CD8-positive, alpha-beta memory T cell (primary cell): ENCODE results near the gene AMIGO2. TPM values are rescaled to one million over a fixed set of nuclear protein-coding genes. Genes with fewer than 3 reads are reported as not detected.

Source experiments
- CTCF ChIA-PET: fragments of 350-600 bp; sonication (Branson Sonifier 250); formaldehyde crosslinking; loops from one replicate; lab custom pipeline; 2021; ENCODE audit warnings: antibody characterized with exemption; lab: Charles Lee
- POLR2A ChIA-PET: fragments of 350-600 bp; sonication (Branson Sonifier 250); formaldehyde crosslinking; loops from one replicate; lab custom pipeline; 2021; ENCODE audit warnings: antibody characterized with exemption; lab: Charles Lee
- DNase-seq, 5 donors: peaks; one replicate each; pipeline versions ENCODE4 v3.0.0 to v3.0.0-alpha.2; 2020 to 2022; ENCODE audit warnings: mixed read lengths in 1 of 5
- H3K27ac ChIP-seq: one replicate; pipeline ENCODE4 v1.7.0; 2013; ENCODE audit warnings: low read depth, mild to moderate bottlenecking, low read length, moderate library complexity
- H3K27me3 ChIP-seq: 2 replicates; pipeline ENCODE4 v1.7.0; 2013; ENCODE audit warnings: low read length, mild to moderate bottlenecking; ENCODE audit not compliant: insufficient read depth, poor library complexity, severe bottlenecking
- H3K36me3 ChIP-seq: 2 replicates; pipeline ENCODE4 v1.7.0; 2013; ENCODE audit warnings: mild to moderate bottlenecking, low read length, moderate library complexity; ENCODE audit not compliant: insufficient read depth
- H3K4me1 ChIP-seq: 2 replicates; pipeline ENCODE4 v1.7.0; 2013; ENCODE audit warnings: mild to moderate bottlenecking, low read length, moderate library complexity; ENCODE audit not compliant: insufficient read depth
- H3K4me3 ChIP-seq: 2 replicates; pipeline ENCODE4 v1.7.0; 2013; ENCODE audit warnings: mild to moderate bottlenecking, low read length
- H3K9me3 ChIP-seq: 2 replicates; pipeline ENCODE4 v1.7.0; 2013; ENCODE audit warnings: mild to moderate bottlenecking, low read length
- H3K27ac Mint-ChIP-seq, 8 donors: one replicate each; pipeline ENCODE4 v1.8.0; 2020 to 2021; ENCODE audit warnings: mixed read lengths in 8 of 8, mild to moderate bottlenecking in 6 of 8, inconsistent platforms in 3 of 8, moderate library complexity in 3 of 8
- H3K27me3 Mint-ChIP-seq, 2 donors: one replicate each; pipeline ENCODE4 v1.8.0; 2020 to 2021; ENCODE audit warnings: mixed read lengths in 2 of 2, mild to moderate bottlenecking in 1 of 2, moderate library complexity in 1 of 2
- H3K36me3 Mint-ChIP-seq, 3 donors: one replicate each; pipeline ENCODE4 v1.8.0; 2020 to 2021; ENCODE audit warnings: mixed read lengths in 3 of 3, inconsistent platforms in 1 of 3, mild to moderate bottlenecking in 1 of 3
- H3K4me1 Mint-ChIP-seq, 3 donors: one replicate each; pipeline ENCODE4 v1.8.0; 2020 to 2021; ENCODE audit warnings: mixed read lengths in 3 of 3, inconsistent platforms in 1 of 3, mild to moderate bottlenecking in 1 of 3
- H3K4me3 Mint-ChIP-seq, 7 donors: one replicate each; pipeline ENCODE4 v1.8.0; 2020 to 2021; ENCODE audit warnings: mixed read lengths in 7 of 7, mild to moderate bottlenecking in 6 of 7, moderate library complexity in 4 of 7, inconsistent platforms in 2 of 7
- H3K9me3 Mint-ChIP-seq, 5 donors: one replicate each; pipeline ENCODE4 v1.8.0; 2020 to 2022; ENCODE audit warnings: mixed read lengths in 5 of 5, mild to moderate bottlenecking in 3 of 5, moderate library complexity in 2 of 5, inconsistent platforms in 1 of 5
- polyA plus RNA-seq: library from polyadenylated mRNA; unstranded; fragments of 300-500 nt; fragmentation: Illumina TruSeq; gene quantifications from one replicate; pipeline ENCODE4 v1.2.3, GENCODE V29; 2021
- total RNA-seq, 2 experiments: library from RNA; stranded (reverse); gene quantifications; one replicate each; pipeline ENCODE4 v1.2.3, GENCODE V29; 2021

The AMIGO2 gene
- total and polyA plus RNA-seq, 3 experiments from 2014 or later = 16.2 to 23.7 (median 16.6) TPM

DNA sequence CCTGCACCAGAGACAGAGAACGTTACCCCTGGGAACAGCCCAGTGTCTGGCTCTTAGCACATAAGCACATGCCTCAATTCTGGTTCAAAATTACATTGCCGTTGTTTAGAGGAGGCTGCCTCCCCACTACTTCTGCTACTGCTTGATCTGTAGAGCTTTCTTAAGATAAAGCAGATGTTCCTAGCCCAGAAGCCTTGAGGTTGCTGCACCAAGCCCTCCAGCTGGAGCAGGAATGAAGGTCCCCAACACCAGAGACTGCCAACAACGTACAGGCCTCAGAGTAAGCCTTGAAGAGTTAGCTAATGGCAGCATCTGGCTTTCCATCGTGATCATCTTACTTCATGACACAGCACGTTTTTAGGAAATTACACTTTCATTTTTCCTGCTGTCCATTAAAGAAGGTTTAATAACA, 34.7 kb upstream of the AMIGO2 start:
- H3K4me3 Mint-ChIP-seq = no peak overlapping the region
- no peaks in the 10 kb centered on the region for H3K27me3 Mint-ChIP-seq
- POLR2A ChIA-PET = no interaction called here
- peaks cover 0 to 4% (median 0%) of the 10 kb centered on the region in 5 donors for H3K9me3 Mint-ChIP-seq
- Histone ChIP-seq H3K4me3 (no peak overlapping the region), H3K27ac (no peak overlapping the region), H3K27me3 (no peaks in the 10 kb centered on the region), H3K9me3 (no peaks in the 10 kb centered on the region), H3K36me3 (no peaks in the 10 kb centered on the region), H3K4me1 (peaks cover 18% of the 10 kb centered on the region)
- no peak overlapping the region for H3K27ac Mint-ChIP-seq
- CTCF ChIA-PET = no interaction called here
- peaks cover 35 to 39% (median 37%) of the 10 kb centered on the region in 3 donors for H3K4me1 Mint-ChIP-seq
- H3K36me3 Mint-ChIP-seq = peaks cover 15 to 56% (median 18%) of the 10 kb centered on the region in 3 donors
- DNase-seq = no peak

GRCh38 chr12:47112679-47113078, 32.9 kb upstream of the AMIGO2 start:
- ChIA-PET CTCF (interaction anchor here (1.3 kb wide), 2 partner anchors 33 to 81 kb away, joined by 3 to 4 read pairs; partner anchors contain the start of genes AMIGO2 and PCED1B), POLR2A (no interaction called here)
- no peaks in the 10 kb centered on the region for H3K36me3 ChIP-seq
- peaks cover 36 to 51% (median 38%) of the 10 kb centered on the region in 3 donors for H3K4me1 Mint-ChIP-seq
- peak overlapping the region in 1 of 7 donors; percentile 37 for H3K4me3 Mint-ChIP-seq
- peak overlapping the region in 2 of 8 donors; percentile 13 to 64 for H3K27ac Mint-ChIP-seq
- DNase-seq = no peak
- no peak overlapping the region for H3K27ac ChIP-seq
- H3K4me3 ChIP-seq = no peak overlapping the region
- peaks cover 18% of the 10 kb centered on the region for H3K4me1 ChIP-seq
- H3K9me3 Mint-ChIP-seq = peaks cover 0 to 4% (median 0%) of the 10 kb centered on the region in 5 donors
- no peaks in the 10 kb centered on the region for H3K9me3 ChIP-seq
- no peaks in the 10 kb centered on the region for H3K27me3 Mint-ChIP-seq
- H3K36me3 Mint-ChIP-seq = peaks cover 18 to 55% (median 24%) of the 10 kb centered on the region in 3 donors
- H3K27me3 ChIP-seq = no peaks in the 10 kb centered on the region

DNA sequence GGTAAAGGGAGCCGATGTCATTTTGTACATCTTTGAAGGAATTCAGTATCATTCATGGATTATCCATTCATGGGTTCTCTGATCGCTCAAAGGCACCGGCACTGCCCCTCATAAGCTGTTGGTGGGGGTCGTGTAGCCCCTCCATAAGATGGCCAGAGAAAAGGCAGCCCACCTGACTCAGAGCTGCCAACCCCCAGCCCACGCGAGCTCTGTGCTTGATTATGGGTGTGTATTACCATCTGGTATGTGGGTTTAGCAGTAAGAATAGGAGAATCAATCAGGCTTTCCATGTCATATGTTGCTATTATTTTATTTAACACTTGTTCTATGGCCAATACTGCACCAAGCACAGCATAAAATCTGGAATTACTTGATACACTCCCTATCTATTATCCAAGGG, 32.1 kb upstream of the AMIGO2 start:
- ChIA-PET CTCF (interaction anchor here (0.7 to 1.3 kb wide), 2 partner anchors 32 to 286 kb away, joined by 3 read pairs; partner anchors contain the start of genes AMIGO2 and PCED1B), POLR2A (interaction anchor here (0.6 to 0.7 kb wide), 2 partner anchors 63 to 75 kb away, joined by 3 to 6 read pairs; no protein-coding TSS in a partner anchor)
- H3K36me3 ChIP-seq = no peaks in the 10 kb centered on the region
- Mint-ChIP-seq H3K4me1 (peaks cover 36 to 51% (median 38%) of the 10 kb centered on the region in 3 donors), H3K27ac (peak overlapping the region in 5 of 8 donors; percentile 2 to 56 (median 17)), H3K27me3 (no peaks in the 10 kb centered on the region), H3K9me3 (peaks cover 0 to 2% (median 0%) of the 10 kb centered on the region in 5 donors), H3K36me3 (peaks cover 21 to 59% (median 26%) of the 10 kb centered on the region in 3 donors), H3K4me3 (peak overlapping the region in 4 of 7 donors; percentile 62 to 77 (median 67))
- H3K4me3 ChIP-seq = no peak overlapping the region
- H3K9me3 ChIP-seq = no peaks in the 10 kb centered on the region
- peaks cover 18% of the 10 kb centered on the region for H3K4me1 ChIP-seq
- H3K27me3 ChIP-seq = no peaks in the 10 kb centered on the region
- no peak for DNase-seq
- H3K27ac ChIP-seq = no peak overlapping the region

- Mint-ChIP-seq H3K27ac (peak overlapping the region in 6 of 8 donors; percentile 2 to 56 (median 28)), H3K27me3 (no peaks in the 10 kb centered on the region), H3K9me3 (peaks cover 0 to 2% (median 0%) of the 10 kb centered on the region in 5 donors), H3K4me3 (peak overlapping the region in 6 of 7 donors; percentile 58 to 77 (median 66)), H3K36me3 (peaks cover 24 to 62% (median 29%) of the 10 kb centered on the region in 3 donors), H3K4me1 (peaks cover 36 to 51% (median 38%) of the 10 kb centered on the region in 3 donors)
- ChIA-PET POLR2A (no interaction called here), CTCF (interaction anchor here (0.7 to 1.3 kb wide), 2 partner anchors 31 to 286 kb away, joined by 3 read pairs; partner anchors contain the start of genes AMIGO2 and PCED1B)
- peaks cover 18% of the 10 kb centered on the region for H3K4me1 ChIP-seq
- no peaks in the 10 kb centered on the region for H3K9me3 ChIP-seq
- no peak overlapping the region for H3K27ac ChIP-seq
- no peaks in the 10 kb centered on the region for H3K36me3 ChIP-seq
- DNase-seq = peak in 2 of 5 donors; percentile 5 to 16
- H3K27me3 ChIP-seq = no peaks in the 10 kb centered on the region
- no peak overlapping the region for H3K4me3 ChIP-seq
Measured at GRCh38 chr12:47111392-47111778, 31.6 kb upstream of the AMIGO2 start.

DNA sequence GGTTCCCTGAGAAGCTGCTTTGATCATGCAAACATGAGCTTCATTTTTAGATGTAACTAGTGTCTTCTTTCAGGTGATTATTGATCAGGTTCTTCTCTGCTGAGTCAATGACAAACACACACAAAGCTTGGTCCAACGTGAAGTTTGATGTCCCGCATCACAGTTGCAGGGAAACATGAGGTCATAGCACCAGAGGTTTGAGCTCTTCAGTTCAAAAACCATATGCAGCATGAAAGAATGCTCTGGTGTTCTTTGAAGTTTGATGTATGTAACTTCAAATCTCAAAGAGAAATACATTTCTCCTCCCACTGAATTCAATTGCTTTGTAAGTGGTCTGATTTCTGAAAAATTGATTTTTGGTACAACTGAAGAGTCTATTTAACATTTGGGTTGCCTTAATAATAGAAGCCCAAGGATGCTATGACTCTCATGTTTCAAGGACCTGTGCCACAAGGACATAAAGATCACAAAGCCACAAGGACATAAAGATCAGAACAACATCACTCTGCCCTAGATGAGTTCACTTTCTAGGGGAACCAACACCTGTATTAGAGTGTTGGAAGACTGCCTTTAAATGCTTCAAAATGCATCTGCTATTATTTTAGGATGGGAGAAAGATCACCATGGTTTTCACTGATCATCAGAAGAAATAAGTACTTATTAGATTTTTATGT, 31.1 kb upstream of the AMIGO2 start:
- ChIA-PET CTCF (interaction anchor here (1.0 kb wide), 1 partner anchor 109 kb away, joined by 3 read pairs; no protein-coding TSS in a partner anchor), POLR2A (no interaction called here)
- H3K36me3 ChIP-seq = no peaks in the 10 kb centered on the region
- no peak for DNase-seq
- no peaks in the 10 kb centered on the region for H3K9me3 ChIP-seq
- H3K27ac ChIP-seq = no peak overlapping the region
- Mint-ChIP-seq H3K36me3 (peaks cover 24 to 61% (median 24%) of the 10 kb centered on the region in 3 donors), H3K9me3 (peaks cover 0 to under 1% (median 0%) of the 10 kb centered on the region in 5 donors), H3K27ac (peak overlapping the region in 5 of 8 donors; percentile 5 to 31 (median 26)), H3K4me3 (peak overlapping the region in 1 of 7 donors; percentile 65), H3K27me3 (no peaks in the 10 kb centered on the region), H3K4me1 (peaks cover 36 to 51% (median 38%) of the 10 kb centered on the region in 3 donors)
- peaks cover 18% of the 10 kb centered on the region for H3K4me1 ChIP-seq
- no peak overlapping the region for H3K4me3 ChIP-seq
- no peaks in the 10 kb centered on the region for H3K27me3 ChIP-seq

DNA sequence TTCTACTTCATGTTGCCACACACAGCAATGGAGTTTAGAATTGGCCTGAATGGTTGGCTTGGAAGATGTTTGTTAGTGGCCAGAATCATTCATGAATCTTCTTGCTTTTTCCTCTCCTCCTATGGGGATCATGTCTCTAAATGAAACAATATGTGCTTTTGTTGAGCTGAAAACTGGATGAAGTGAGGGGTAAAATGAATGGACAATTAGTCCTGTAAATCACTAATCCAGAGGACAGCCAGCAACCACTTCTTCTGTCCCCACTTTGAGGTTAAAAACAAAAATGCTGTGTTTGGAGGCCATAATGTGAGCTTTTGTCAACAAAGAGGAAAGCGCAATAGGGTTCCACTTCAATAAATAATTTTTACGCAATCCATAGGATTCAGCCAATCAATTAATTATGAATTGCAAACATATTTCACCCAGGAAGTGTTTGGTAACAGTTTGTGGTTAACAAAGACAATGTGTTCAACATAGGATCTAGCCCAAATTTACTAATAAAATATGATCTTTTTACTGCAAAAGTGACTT, 30.3 kb upstream of the AMIGO2 start:
- no peaks in the 10 kb centered on the region for H3K9me3 ChIP-seq
- CTCF ChIA-PET = interaction anchor here (1.0 kb wide), 1 partner anchor 109 kb away, joined by 3 read pairs; no protein-coding TSS in a partner anchor
- peaks cover 18% of the 10 kb centered on the region for H3K4me1 ChIP-seq
- H3K27me3 ChIP-seq = no peaks in the 10 kb centered on the region
- H3K9me3 Mint-ChIP-seq = no peaks in the 10 kb centered on the region
- H3K4me3 ChIP-seq = no peak overlapping the region
- no peaks in the 10 kb centered on the region for H3K36me3 ChIP-seq
- POLR2A ChIA-PET = no interaction called here
- H3K27me3 Mint-ChIP-seq = no peaks in the 10 kb centered on the region
- peaks cover 23 to 65% (median 25%) of the 10 kb centered on the region in 3 donors for H3K36me3 Mint-ChIP-seq
- no peak overlapping the region for H3K27ac ChIP-seq
- H3K27ac Mint-ChIP-seq = peak overlapping the region in 2 of 8 donors; percentile 5 to 31
- H3K4me3 Mint-ChIP-seq = no peak overlapping the region
- H3K4me1 Mint-ChIP-seq = peaks cover 34 to 51% (median 38%) of the 10 kb centered on the region in 3 donors
- DNase-seq = no peak

- H3K27me3 Mint-ChIP-seq = no peaks in the 10 kb centered on the region
- POLR2A ChIA-PET = no interaction called here
- Histone ChIP-seq H3K27ac (no peak overlapping the region), H3K4me1 (peaks cover 18% of the 10 kb centered on the region), H3K4me3 (no peak overlapping the region), H3K36me3 (no peaks in the 10 kb centered on the region), H3K9me3 (no peaks in the 10 kb centered on the region), H3K27me3 (no peaks in the 10 kb centered on the region)
- no peaks in the 10 kb centered on the region for H3K9me3 Mint-ChIP-seq
- no peak for DNase-seq
- peaks cover 31 to 46% (median 35%) of the 10 kb centered on the region in 3 donors for H3K4me1 Mint-ChIP-seq
- H3K36me3 Mint-ChIP-seq = peaks cover 23 to 65% (median 24%) of the 10 kb centered on the region in 3 donors
- no peak overlapping the region for H3K27ac Mint-ChIP-seq
- CTCF ChIA-PET = interaction anchor here (0.8 kb wide), 1 partner anchor 289 kb away, joined by 3 read pairs; no protein-coding TSS in a partner anchor
- H3K4me3 Mint-ChIP-seq = no peak overlapping the region
Measured at GRCh38 chr12:47107926-47108325, 28.2 kb upstream of the AMIGO2 start.
